HEK293T (cell line): Measurements from ENCODE around the gene ABO.
"Not testable (repeated sequence)": the region's sequence is repeated elsewhere in the genome, so short reads cannot be mapped to it uniquely, and the experiment has no call there.

Experiments used
- ARNT ChIP-seq: fragments of 450-650 bp; IDR thresholded peaks from 2 replicates; pipeline ENCODE4 v1.6.1; 2017; ENCODE audit warnings: mild to moderate bottlenecking
- NFRKB ChIP-seq: fragments of 450-650 bp; IDR thresholded peaks from 2 replicates; pipeline ENCODE4 v1.6.1; 2016; ENCODE audit warnings: mild to moderate bottlenecking, moderate library complexity
- SP1 ChIP-seq: fragments of 450-650 bp; IDR thresholded peaks from 2 replicates; pipeline ENCODE4 v1.6.1; 2017

DNA sequence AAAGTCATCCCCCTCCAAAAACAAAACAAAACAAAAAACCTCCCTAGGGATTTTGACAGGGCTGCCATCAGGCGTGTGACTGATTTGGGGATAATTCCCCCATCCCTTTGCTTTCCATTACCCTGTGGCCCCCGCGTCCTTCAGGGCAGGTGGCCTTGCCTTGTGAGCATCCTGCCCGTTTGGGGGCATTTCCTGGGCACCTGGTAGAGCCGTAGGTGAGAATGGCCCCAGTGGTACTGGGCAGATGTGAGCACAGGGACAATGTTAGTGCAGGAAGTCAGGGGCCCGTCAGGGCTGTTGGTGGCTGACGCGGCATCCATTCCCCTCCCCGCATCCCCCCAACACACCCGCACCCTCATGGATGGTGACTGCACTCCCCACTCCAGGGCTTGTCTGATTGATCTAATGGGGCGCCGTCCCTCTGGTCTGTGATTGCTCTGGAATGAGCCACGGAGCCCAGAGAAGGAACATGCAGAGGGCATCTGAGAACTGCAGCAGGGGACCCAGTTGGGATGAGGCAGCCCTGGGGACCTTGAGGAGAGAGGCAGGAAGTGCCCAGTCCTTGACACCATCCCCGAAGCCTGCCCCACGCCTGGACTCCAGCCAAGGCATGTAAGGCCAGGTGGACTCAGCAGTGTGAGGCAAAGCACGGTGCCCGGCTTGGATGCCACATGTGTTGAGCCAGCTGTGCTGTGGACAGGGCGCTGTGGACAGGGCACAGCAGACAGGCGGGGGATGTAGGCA, 38.5 kb downstream of the ABO start:
- TF ChIP-seq SP1, NFRKB, ARNT: not testable (repeated sequence)
